DND-41 (cell line): ENCODE data around the gene CST9L.

Experiments used
- EZH2 ChIP-seq: IDR thresholded peaks from 3 replicates; pipeline ENCODE4 v1.6.1; 2012; ENCODE audit warnings: borderline replicate concordance, low read depth, mild to moderate bottlenecking, moderate library complexity, low read length, inconsistent platforms; ENCODE audit not compliant: severe bottlenecking
- TF ChIP-seq, protein P1 (sequence below): IDR thresholded peaks from 2 replicates; pipeline ENCODE4 v1.5.1; 2012; ENCODE audit warnings: borderline replicate concordance, low read length, moderate library complexity, mild to moderate bottlenecking; ENCODE audit not compliant: poor library complexity, severe bottlenecking; ENCODE audit errors: extremely low read depth

DNA sequence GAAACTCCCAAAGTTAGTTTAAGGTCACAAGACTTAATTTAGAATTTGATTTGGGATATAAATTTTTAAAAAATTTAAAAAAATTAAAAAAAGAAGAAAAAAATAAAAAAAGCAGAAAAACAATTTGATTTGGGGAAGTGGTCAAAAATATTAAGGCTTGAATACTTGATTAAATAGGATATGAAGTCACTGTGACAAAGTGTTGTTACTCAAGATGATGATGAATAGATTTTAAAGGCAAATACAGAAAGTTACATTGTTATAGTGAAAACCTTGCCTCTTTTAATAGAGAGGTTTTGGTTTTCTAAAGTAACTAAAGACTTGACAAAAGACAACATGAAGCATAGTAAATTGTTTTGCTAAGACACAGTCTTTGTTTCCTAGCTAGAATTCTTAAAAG, 30.2 kb upstream of the CST9L start:
- TF ChIP-seq, protein P1, sequence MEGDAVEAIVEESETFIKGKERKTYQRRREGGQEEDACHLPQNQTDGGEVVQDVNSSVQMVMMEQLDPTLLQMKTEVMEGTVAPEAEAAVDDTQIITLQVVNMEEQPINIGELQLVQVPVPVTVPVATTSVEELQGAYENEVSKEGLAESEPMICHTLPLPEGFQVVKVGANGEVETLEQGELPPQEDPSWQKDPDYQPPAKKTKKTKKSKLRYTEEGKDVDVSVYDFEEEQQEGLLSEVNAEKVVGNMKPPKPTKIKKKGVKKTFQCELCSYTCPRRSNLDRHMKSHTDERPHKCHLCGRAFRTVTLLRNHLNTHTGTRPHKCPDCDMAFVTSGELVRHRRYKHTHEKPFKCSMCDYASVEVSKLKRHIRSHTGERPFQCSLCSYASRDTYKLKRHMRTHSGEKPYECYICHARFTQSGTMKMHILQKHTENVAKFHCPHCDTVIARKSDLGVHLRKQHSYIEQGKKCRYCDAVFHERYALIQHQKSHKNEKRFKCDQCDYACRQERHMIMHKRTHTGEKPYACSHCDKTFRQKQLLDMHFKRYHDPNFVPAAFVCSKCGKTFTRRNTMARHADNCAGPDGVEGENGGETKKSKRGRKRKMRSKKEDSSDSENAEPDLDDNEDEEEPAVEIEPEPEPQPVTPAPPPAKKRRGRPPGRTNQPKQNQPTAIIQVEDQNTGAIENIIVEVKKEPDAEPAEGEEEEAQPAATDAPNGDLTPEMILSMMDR: no peak
- TF ChIP-seq EZH2: no peak
